ENCODE measurements around the gene PUM2.

- TF ChIP-seq POLR2A (IDR thresholded peaks at IDR 0.05; ENCODE audit: control extremely low read depth in 1 of 2, low read depth in 2 of 2, low read length in 2 of 2) (no peak), POLR2AphosphoS5 (IDR thresholded peaks at IDR 0.05; ENCODE audit: low read depth, low read length) (no peak), RAD21 (IDR thresholded peaks at IDR 0.05 in 1 of 2, conservative IDR thresholded peaks at IDR 0.05 in 1 of 2; ENCODE audit: low read depth in 2 of 2, low read length in 2 of 2) (no peak), CREB1 (IDR thresholded peaks at IDR 0.05) (no peak), EZH2 (IDR thresholded peaks at IDR 0.05; ENCODE audit: low read depth, low read length, severe bottlenecking) (no peak), CBX5 (IDR thresholded peaks at IDR 0.05; ENCODE audit: low read depth, low read length) (no peak), MAFK (IDR thresholded peaks at IDR 0.05; ENCODE audit: low read depth, low read length) (no peak)
- TF ChIP-seq, protein P1, sequence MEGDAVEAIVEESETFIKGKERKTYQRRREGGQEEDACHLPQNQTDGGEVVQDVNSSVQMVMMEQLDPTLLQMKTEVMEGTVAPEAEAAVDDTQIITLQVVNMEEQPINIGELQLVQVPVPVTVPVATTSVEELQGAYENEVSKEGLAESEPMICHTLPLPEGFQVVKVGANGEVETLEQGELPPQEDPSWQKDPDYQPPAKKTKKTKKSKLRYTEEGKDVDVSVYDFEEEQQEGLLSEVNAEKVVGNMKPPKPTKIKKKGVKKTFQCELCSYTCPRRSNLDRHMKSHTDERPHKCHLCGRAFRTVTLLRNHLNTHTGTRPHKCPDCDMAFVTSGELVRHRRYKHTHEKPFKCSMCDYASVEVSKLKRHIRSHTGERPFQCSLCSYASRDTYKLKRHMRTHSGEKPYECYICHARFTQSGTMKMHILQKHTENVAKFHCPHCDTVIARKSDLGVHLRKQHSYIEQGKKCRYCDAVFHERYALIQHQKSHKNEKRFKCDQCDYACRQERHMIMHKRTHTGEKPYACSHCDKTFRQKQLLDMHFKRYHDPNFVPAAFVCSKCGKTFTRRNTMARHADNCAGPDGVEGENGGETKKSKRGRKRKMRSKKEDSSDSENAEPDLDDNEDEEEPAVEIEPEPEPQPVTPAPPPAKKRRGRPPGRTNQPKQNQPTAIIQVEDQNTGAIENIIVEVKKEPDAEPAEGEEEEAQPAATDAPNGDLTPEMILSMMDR (IDR thresholded peaks at IDR 0.05; ENCODE audit: control extremely low read depth in 1 of 3, insufficient read depth in 1 of 3, low read depth in 1 of 3, low read length in 3 of 3): no peak
Measured at GRCh38 chr2:20288642-20289340, 61.9 kb downstream of the PUM2 start.

Data from H1 (cell line).